ENCODE data around the gene CHMP5.

The CHMP5 gene

DNA sequence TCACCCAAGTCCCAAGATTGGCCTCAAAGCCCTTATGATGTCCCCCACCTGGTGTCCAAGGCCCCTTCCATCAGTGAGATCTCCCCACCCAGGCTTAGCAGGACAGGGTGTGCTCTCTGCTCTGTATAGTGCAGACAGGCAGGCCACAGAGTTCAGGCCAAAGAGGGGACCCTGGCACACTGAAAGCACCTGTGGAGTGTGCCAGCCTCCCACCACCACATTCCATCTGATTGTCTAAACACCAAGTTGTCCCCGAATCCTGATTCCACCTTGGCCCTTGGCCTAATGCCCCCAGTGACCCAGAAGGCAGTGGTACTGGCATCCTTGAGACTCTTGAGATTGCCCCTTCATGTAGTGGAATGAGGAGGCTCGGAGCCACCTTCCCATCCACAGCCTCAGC, 19.5 kb upstream of the CHMP5 start:
- H3K4me3 ChIP-seq (replicated peaks; ENCODE audit: low read depth, low read length): no peak overlapping the region
- no peak for DNase-seq (ENCODE audit: extremely low read depth, insufficient read length)
- H3K27me3 ChIP-seq (replicated peaks; ENCODE audit: control insufficient read depth, insufficient read depth, low read length): no peaks in the 10 kb centered on the region
- no peaks in the 10 kb centered on the region; the same call in 1 of the 2 replicates for H3K36me3 ChIP-seq (ENCODE audit: control insufficient read depth, insufficient read depth, low read length)
- no peak for TF ChIP-seq CTCF (IDR thresholded peaks at IDR 0.05; ENCODE audit: insufficient read depth, low read length, poor library complexity, severe bottlenecking)

DNA sequence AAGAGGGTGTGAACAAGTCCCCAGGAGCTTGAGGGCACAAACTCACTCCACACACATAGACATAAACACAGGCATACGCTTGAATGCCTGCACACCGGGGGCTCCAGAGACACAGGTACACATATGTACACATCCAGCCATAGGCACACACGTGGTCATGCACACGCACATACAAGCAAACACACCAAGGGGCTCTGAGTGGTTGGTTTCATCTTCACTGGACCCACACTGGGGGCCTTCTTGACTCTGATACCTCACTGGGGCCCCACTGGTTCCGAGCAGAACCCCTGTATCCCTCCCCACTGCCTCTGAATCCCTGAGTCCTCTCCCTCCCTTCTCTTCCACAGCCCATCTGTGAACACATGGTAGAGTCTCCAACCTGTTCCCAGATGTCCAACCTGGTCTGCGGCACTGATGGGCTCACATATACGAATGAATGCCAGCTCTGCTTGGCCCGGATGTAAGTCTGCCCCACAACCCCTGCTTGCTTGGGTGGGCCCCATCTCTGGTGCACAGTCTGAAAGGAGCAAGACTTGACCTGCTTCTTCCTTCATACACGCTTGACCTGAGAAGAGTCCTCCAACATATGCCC, 18.5 kb upstream of the CHMP5 start:
- H3K27me3 ChIP-seq (replicated peaks; ENCODE audit: control insufficient read depth, insufficient read depth, low read length): no peaks in the 10 kb centered on the region
- H3K36me3 ChIP-seq (ENCODE audit: control insufficient read depth, insufficient read depth, low read length): peaks cover 2% of the 10 kb centered on the region
- no peak for DNase-seq (ENCODE audit: extremely low read depth, insufficient read length)
- no peak overlapping the region for H3K4me3 ChIP-seq (replicated peaks; ENCODE audit: low read depth, low read length)
- no peak for TF ChIP-seq CTCF (IDR thresholded peaks at IDR 0.05; ENCODE audit: insufficient read depth, low read length, poor library complexity, severe bottlenecking)

DNA sequence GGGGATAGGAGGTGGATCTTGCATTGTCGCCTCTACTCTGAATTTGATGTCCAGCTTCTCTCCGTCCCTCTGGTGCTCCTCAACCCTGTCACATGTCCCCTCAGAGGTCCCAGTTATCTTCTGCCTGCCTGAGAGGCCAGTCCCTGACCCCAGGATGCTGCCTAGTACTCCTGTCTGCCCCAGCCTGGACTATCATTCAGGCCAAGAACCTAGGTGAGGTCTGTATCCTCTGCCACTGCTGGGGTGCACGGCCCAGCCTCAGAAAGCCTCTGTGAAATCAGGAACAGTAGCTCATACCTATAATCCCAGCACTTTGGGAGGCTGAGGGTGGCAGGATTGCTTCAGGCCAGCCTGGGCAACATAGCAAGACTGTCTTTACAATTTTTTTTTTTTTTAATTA, 16.2 kb upstream of the CHMP5 start:
- H3K36me3 ChIP-seq (ENCODE audit: control insufficient read depth, insufficient read depth, low read length): peaks cover 4% of the 10 kb centered on the region
- TF ChIP-seq CTCF (IDR thresholded peaks at IDR 0.05; ENCODE audit: insufficient read depth, low read length, poor library complexity, severe bottlenecking): no peak
- no peak for DNase-seq (ENCODE audit: extremely low read depth, insufficient read length)
- H3K4me3 ChIP-seq (replicated peaks; ENCODE audit: low read depth, low read length): no peak overlapping the region
- no peaks in the 10 kb centered on the region for H3K27me3 ChIP-seq (replicated peaks; ENCODE audit: control insufficient read depth, insufficient read depth, low read length)

DNA sequence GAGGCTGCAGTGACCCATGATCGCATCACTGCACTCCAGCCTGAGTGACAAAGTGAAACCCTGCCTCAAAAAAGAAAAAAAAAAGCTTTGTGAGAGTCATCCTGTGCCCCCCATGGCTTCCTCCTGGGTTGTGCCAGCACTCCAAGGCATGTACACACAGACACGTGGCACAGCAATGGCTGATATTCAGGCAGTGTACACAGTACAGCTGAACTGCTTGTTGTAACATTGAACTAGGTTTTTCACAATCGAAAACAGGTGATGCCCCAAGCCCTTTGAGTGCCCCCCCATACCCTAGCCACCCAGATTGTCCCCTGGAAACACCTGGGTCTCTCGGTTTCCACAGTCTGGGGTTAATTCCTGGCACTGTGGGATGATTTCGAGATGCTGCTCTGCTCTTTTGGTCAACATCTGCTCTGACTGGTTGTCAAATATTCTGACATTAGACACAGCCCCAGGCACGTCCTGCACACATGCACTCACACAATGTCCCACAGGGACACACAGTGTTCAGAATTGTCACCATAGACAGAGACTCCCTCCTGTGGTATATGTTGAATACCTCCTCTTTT, 15.7 kb upstream of the CHMP5 start:
- peak; percentile 36 for DNase-seq (ENCODE audit: extremely low read depth, insufficient read length)
- no peak for TF ChIP-seq CTCF (IDR thresholded peaks at IDR 0.05; ENCODE audit: insufficient read depth, low read length, poor library complexity, severe bottlenecking)
- Histone ChIP-seq H3K27me3 (replicated peaks; ENCODE audit: control insufficient read depth, insufficient read depth, low read length) (no peaks in the 10 kb centered on the region), H3K4me3 (replicated peaks; ENCODE audit: low read depth, low read length) (no peak overlapping the region), H3K36me3 (ENCODE audit: control insufficient read depth, insufficient read depth, low read length) (peaks cover 5% of the 10 kb centered on the region)

- Histone ChIP-seq H3K36me3 (ENCODE audit: control insufficient read depth, insufficient read depth, low read length) (peaks cover 11% of the 10 kb centered on the region), H3K27me3 (replicated peaks; ENCODE audit: control insufficient read depth, insufficient read depth, low read length) (no peaks in the 10 kb centered on the region), H3K4me3 (replicated peaks; ENCODE audit: low read depth, low read length) (no peak overlapping the region)
- no peak for TF ChIP-seq CTCF (IDR thresholded peaks at IDR 0.05; ENCODE audit: insufficient read depth, low read length, poor library complexity, severe bottlenecking)
- no peak for DNase-seq (ENCODE audit: extremely low read depth, insufficient read length)
Observed at GRCh38 chr9:33249983-33250382, 14.9 kb upstream of the CHMP5 start.

Measured in GM06990 (cell line).